Forelimb muscle (tissue), 1 donor: ENCODE measurements around the gene FUT6. TPM values are rescaled to one million over a fixed set of nuclear protein-coding genes. Genes with fewer than 3 reads are reported as not detected.
"Not testable (repeated sequence)": the region's sequence is repeated elsewhere in the genome, so short reads cannot be mapped to it uniquely, and the experiment has no call there.

Experiments
- DNase-seq: peaks from one replicate; pipeline ENCODE4 v3.0.0-alpha.2; 2013; ENCODE audit warnings: low read depth
- polyA plus RNA-seq: library from polyadenylated mRNA; unstranded; fragments of 120-200 nt; gene quantifications from one replicate; pipeline ENCODE4 v1.2.1, GENCODE V29; 2013; ENCODE audit not compliant: insufficient read length

The FUT6 gene, protein sequence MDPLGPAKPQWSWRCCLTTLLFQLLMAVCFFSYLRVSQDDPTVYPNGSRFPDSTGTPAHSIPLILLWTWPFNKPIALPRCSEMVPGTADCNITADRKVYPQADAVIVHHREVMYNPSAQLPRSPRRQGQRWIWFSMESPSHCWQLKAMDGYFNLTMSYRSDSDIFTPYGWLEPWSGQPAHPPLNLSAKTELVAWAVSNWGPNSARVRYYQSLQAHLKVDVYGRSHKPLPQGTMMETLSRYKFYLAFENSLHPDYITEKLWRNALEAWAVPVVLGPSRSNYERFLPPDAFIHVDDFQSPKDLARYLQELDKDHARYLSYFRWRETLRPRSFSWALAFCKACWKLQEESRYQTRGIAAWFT
- polyA plus RNA-seq = not detected

GRCh38 chr19:5839065-5840017 lies at the start of gene FUT6:
FUT6 (minus strand) TSS chr19:5839702; CDS start chr19:5832567, 7,135 bp downstream.
- DNase-seq = no peak

DNA sequence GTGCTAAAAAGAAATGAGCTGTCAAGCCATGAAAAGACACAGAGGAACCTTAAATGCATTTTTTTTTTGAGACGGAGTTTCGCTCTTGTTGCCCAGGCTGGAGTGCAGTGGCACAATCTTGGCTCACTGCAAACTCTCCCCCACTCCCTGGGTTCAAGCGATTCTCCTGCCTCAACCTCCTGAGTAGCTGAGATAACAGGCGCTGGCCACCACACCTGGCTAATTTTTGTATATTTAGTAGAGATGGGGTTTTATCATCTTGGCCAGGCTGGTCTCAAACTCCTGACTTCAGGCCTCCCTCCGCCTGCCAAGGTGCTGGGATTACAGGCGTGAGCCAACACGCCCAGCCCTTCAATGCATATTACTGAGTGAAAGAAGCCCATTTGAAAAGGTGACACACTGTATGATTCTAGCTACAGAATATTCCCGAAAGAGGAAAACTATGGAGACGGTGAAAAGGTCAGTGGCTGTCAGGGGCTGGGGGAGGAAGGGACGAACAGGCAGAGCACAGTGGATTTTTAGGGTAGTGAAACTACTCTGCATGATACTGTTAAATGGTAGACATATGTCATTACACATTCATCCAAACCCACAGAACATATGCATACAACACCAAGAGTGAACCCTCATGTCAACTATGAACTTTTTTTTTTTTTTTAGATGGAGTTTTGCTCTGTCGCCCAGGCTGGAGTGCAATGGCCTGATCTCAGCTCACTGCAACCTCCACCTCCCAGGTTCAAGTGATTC lies 44.7 kb upstream of the FUT6 start:
- not testable (repeated sequence) for DNase-seq

DNA sequence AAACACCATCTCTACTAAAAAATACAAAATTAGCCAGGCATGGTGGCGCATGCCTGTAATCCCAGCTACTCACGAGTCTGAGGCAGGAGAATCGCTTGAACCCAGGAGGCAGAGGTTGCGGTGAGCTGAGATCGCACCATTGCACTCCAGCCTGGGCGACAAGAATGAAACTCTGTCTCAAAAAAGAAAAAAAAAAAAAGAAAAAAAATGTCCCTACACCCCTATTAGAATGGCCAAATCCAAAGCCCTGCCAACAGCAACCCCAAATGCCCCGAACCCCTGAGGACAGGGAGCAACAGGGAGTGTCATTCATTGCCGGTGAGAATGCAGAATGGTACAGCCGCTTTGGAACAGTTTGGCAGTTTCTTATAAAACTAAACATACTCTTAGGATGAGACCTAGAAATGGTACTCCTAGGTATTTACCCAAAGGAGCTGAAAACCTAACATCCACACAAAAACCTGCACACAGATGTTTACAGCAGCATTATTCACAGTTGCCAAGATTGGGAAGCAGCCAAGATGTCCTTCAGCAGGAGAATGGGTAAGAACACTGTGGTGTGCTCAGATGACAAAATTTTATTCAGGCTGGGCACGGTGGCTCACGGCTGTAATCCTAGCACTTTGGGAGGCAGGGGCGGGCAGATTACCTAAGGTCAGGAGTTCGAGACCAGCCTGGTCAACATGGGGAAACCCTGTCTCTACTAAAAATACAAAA lies 43.8 kb upstream of the FUT6 start:
- not testable (repeated sequence) for DNase-seq

- DNase-seq = no peak
These were observed 43.0 kb upstream of the FUT6 start for GRCh38 chr19:5882421-5882968.

DNA sequence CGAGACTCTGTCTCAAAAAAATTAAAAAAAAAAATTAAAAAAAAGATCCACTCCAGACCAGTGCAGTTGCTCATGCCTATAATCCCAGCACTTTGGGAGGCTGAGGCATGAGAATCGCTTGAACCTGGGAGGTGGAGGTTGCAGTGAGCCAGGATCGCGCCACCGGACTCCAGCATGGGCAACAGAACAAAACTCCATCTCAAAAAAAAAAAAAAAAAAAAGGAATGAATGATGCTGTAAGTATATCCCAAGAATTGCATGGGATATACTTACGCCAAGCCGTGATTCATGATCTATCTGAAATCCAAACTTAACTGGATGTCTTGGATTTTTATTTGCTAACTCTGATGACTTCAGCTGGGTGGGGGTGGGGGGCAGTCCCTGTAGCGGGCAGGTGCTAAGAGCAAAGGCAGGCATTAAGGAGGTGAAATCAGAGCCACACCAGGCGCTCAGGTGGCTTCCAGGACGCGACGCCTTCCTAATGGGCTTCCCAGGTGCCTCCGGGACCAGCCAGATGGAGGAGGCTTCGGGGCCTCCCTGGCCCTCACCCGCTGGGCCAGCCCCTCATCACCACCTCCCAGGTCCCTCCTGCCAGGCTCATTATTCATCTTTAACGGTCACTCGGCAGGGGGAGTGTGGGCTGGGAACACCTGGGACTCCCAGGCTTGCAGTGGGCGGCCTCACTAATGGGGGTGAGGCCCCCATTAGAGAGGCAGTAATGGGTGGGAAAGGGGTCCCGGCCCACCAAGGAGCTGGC lies 42.2 kb upstream of the FUT6 start:
- DNase-seq = no peak

GRCh38 chr19:5880604-5881078 lies 41.1 kb upstream of the FUT6 start:
- DNase-seq = no peak

DNA sequence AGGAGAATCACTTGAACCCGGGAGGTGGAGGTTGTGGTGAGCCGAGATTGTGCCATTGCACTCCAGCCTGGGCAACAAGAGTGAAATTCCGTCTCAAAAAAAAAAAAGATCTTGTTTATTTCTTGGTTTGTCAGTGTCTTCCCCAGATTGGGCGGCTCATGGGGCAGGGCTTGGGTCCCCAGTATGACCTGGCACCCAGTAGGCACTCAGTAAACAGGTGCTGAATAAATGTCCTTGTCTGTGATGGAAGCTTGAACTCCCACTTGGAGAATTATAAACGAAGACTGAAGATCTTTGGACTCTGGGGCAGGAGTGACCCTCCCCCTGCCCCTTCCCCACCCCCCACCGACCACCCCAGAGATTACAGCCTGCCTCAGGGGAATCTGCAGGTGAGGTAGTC lies 40.7 kb upstream of the FUT6 start:
- no peak for DNase-seq

DNA sequence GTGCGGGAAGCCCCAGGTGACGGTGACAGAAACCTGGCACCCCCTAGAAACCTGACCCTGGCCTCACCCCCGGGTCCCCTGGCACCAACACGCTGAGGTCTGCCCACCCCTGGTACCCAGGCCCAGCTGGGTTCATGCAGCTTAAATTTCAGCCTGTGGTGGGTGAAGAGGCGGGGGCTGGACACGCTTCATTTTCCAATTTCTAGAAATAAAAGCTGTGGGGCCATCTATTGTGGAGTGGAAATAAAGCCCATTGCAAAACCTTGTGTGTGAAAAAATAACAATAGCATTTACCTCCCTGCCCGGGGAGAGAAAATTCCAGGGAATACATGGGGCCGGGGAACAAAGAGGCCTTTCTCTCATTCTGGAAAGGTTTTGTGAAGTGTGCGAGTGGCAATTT lies 38.4 kb upstream of the FUT6 start:
- DNase-seq = no peak

GRCh38 chr19:5877427-5877826 lies 37.9 kb upstream of the FUT6 start:
- DNase-seq = no peak

DNA sequence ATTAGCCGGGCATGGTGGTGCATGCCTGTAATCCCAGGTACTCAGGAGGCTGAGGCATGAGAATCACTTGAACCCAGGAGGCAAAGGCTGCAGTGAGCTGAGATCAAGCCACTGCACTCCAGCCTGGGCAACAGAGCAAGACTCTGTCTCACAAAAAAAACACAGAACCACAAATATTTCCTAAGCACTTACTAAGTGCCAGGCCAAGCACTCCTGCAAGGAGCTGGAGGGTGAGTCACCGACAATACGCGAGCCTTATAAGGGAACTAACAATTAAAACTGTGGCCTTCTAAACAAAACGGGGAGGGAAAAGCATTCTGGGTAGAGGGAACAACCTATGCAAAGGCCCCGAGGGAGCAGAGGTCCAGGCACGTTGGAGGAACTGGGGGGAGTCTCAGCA lies 35.0 kb upstream of the FUT6 start:
- not testable (repeated sequence) for DNase-seq

DNA sequence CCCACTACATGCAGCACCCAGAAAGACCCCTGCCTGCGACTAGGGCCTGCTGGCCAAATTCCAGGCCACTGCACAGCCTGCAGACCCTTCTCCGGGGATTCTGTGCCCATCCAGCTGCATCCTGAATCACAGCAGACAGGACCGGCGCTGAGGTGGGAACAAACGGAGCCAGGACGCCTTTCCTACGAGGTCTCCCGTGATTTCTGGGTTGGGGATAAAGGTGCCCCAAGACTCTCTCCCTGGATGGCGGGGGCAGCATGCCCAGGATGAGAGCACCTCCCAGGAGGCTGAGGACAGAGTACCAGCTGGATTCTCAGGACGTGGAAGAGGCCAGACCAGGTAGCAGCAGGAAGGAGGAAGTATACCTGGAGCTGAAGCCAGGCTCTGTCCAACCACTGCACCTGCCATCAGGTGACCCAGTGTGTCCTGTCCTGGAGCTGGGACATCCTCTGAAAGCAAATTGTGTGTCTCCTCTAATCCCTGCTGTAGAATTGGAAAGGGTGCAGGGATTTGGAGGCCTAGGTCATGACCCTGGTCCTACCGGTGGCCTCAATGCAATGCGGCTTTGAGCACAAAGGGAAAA lies 34.2 kb upstream of the FUT6 start:
- DNase-seq = no peak

- DNase-seq = no peak
These were observed 31.5 kb upstream of the FUT6 start for GRCh38 chr19:5870986-5871394.

DNA sequence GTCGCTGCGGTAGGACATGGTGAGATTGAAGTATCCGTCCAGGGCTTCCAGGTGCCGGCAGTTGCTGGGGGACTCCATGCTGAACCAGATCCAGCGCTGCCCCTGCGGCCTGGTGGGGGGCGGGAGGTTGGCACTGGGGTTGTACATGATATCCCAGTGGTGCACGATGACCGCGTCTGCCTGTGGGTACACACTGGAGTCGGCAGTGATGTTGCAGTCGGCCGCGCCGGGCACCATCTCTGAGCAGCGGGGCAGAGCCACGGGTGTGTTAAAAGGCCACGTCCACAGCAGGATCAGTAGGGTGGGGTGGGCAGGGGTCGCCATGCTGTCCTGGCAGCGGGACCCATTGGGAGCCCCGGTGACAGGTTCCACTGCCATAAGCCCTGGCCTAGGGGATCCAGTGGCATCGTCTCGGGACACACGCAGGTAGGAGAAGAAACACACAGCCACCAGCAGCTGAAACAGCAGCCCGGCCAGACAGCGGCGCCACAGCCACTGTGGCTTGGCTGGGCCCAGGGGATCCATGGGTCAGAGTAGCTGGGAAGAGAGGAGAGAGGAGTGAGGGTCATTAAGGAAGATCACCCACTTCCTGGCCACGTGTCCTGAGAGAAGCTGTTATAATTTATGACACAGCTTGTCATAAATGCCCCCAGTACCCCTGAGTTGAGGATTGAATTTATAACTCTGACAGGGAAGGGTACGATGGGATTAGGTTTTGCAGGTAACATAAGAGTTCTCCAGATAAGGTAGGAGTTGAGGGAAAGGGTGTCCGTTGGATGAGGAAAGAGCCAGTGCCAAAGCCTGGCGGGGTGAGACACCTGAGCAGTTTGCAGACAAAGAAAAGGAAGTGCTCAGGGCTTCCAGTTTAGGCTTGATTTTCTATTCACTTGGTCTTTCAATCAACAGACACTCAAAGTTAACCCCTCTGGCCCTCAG lies 28.0 kb upstream of the FUT6 start:
- no peak for DNase-seq

- DNase-seq = no peak
These were observed 26.3 kb upstream of the FUT6 start for GRCh38 chr19:5865772-5866171.

- no peak for DNase-seq
These were observed 25.4 kb upstream of the FUT6 start for GRCh38 chr19:5864725-5865486.

- DNase-seq = no peak
These were observed 24.7 kb upstream of the FUT6 start for GRCh38 chr19:5864013-5864720.

DNA sequence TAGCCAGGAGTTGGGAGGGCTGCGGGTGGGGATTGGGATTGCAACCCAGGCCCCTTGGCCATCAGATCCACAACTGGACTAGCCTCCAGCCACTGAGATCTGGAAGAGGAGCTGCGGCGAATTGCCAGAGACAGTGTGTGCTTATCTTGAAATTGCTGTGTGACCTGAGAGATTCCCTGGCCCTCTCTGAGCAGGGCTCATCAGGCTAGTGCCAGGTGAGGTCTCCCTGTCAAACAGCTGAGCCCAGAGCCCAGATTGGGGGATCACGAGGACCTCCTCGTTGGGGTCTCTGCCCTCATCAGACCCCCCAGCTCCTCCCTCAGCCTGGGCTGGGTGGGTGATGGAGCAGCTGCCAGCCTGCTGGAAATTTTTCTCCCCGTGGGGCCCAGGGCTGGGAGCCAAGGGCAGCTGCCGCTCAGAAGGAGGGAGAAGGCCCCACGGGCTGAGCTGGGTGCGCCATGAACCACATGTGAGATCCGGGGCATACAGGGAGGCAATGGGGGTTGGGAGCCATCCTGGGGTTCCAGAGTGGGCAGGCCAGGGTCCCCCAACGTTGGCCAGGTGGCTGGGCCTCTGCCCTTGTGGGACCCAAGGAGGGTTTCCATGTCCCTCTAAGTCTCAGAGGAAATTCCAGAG lies 23.6 kb upstream of the FUT6 start:
- DNase-seq = no peak
